ENCODE measurements around the gene PIK3R6. TPM values are rescaled to one million over a fixed set of nuclear protein-coding genes. Genes with fewer than 3 reads are reported as not detected.

The PIK3R6 gene
- total and polyA plus RNA-seq, 2 of the 4 experiments (the other 2 are of a cell fraction): not detected

GRCh38 chr17:8885967-8886684, 18.7 kb upstream of the PIK3R6 start:
- H4K8ac ChIP-seq (ENCODE audit: low read depth in 2 of 2, low read length in 2 of 2): no peak overlapping the region
- no peak overlapping the region for H2BK15ac ChIP-seq (ENCODE audit: low read depth, low read length)
- H4K5ac ChIP-seq (ENCODE audit: low read depth, low read length): no peak overlapping the region
- TF ChIP-seq CHD1 (IDR thresholded peaks at IDR 0.05; ENCODE audit: low read depth, low read length) (no peak), RCOR1 (IDR thresholded peaks at IDR 0.05; ENCODE audit: insufficient replicate concordance, low read length) (no peak), FOS (IDR thresholded peaks at IDR 0.05; ENCODE audit: low read depth, low read length) (no peak), CTCF (conservative IDR thresholded peaks at IDR 0.05; ENCODE audit: low read depth, low read length) (no peak), RAD21 (IDR thresholded peaks at IDR 0.05; ENCODE audit: low read length) (no peak), CEBPB (IDR thresholded peaks at IDR 0.05; ENCODE audit: low read depth, low read length) (no peak), USF2 (IDR thresholded peaks at IDR 0.05; ENCODE audit: low read depth, low read length) (no peak)
- no peaks in the 10 kb centered on the region for H3K9me1 ChIP-seq (ENCODE audit: insufficient read depth, low read length)
- DNase-seq (no peak), ATAC-seq (ENCODE audit: low read depth) (no peak)
- no peak overlapping the region for H3K9ac ChIP-seq (ENCODE audit: low read depth, low read length)
- H4K20me1 ChIP-seq (ENCODE audit: insufficient read depth, low read length): no peaks in the 10 kb centered on the region
- POLR2A ChIA-PET (ENCODE audit: unreplicated experiment): no interaction called here
- CTCF ChIA-PET: no interaction called here
- no peak overlapping the region for H3K4ac ChIP-seq (ENCODE audit: low read depth, low read length)
- H2BK120ac ChIP-seq (ENCODE audit: low read depth, low read length): no peak overlapping the region
- H3K14ac ChIP-seq (replicated peaks; ENCODE audit: low read depth, low read length): no peak overlapping the region
- peak overlapping the region; percentile 23 for H2AFZ ChIP-seq (replicated peaks; ENCODE audit: low read length, poor library complexity)
- no peaks in the 10 kb centered on the region for H3K36me3 ChIP-seq (ENCODE audit: control insufficient read depth, insufficient read depth, low read length)
- H3K4me2 ChIP-seq (ENCODE audit: low read depth, low read length): no peak overlapping the region
- intact Hi-C loops (cut with micrococcal nuclease): no loop called here
- dilution Hi-C loops (cut with HindIII; ENCODE audit: low sequenced_read_pairs, unreplicated experiment): no loop called here
- H3K4me3 ChIP-seq (ENCODE audit: insufficient read depth, low read depth, low read length): no peak overlapping the region
- H3K23ac ChIP-seq (ENCODE audit: low read depth, low read length): no peak overlapping the region
- no TSS peak for BruUV-seq (replicated peaks)
- H3K9me3 ChIP-seq (ENCODE audit: control insufficient read depth, insufficient read depth, low read length): no peaks in the 10 kb centered on the region; the same call in 1 of the 2 replicates
- H2BK20ac ChIP-seq (ENCODE audit: low read depth, low read length): no peak overlapping the region
- in situ Hi-C loops (cut with MboI; ENCODE audit: low sequenced_read_pairs): no loop called here
- H3K56ac ChIP-seq (ENCODE audit: extremely low read depth, insufficient read depth, low read length): no peak overlapping the region
- H3K18ac ChIP-seq (ENCODE audit: low read depth, low read length): no peak overlapping the region
- no peak overlapping the region for H2AK5ac ChIP-seq (ENCODE audit: low read depth, low read length)
- H3K27me3 ChIP-seq (ENCODE audit: control insufficient read depth, insufficient read depth, low read length): no peaks in the 10 kb centered on the region
- H3K79me1 ChIP-seq (ENCODE audit: low read depth in 1 of 2, low read length in 2 of 2): no peaks in the 10 kb centered on the region
- no peak overlapping the region for H4K91ac ChIP-seq (ENCODE audit: insufficient read depth, low read depth, low read length)
- 86% methylated on average over 16 of the region's 23 CpGs; no CpG with 5 or more reads in 1 of the 2 experiments for WGBS, 2 experiments (ENCODE audit: extremely low coverage in 2 of 2, insufficient read length in 1 of 2)
- H2AK9ac ChIP-seq (replicated peaks; ENCODE audit: low read depth, low read length, poor library complexity): no peak overlapping the region
- no peak overlapping the region for H3K27ac ChIP-seq (ENCODE audit: insufficient read depth, low read length)
- H2BK5ac ChIP-seq (ENCODE audit: low read depth, low read length, poor library complexity, severe bottlenecking): no peak overlapping the region
- no peaks in the 10 kb centered on the region for H3K4me1 ChIP-seq (ENCODE audit: control insufficient read depth, insufficient read depth, low read length)
